GM23248 (cell line): ENCODE measurements around the gene AIFM1. TPM values are rescaled to one million over a fixed set of nuclear protein-coding genes. Genes with fewer than 3 reads are reported as not detected.
A peak's percentile ranks its signal among the peaks of the same experiment; 100 is the strongest.

ENCODE experiments used
- DNase-seq: peaks from one replicate; pipeline ENCODE4 v3.0.0-alpha.2; 2015
- H2AFZ ChIP-seq: fragments of 200-600 bp; sonication (generic); 2 replicates; pipeline ENCODE4 v1.6.1; 2016; ENCODE audit warnings: antibody characterized with exemption
- H3F3A ChIP-seq: fragments of 200-600 bp; sonication (generic); 2 replicates; pipeline ENCODE4 v1.6.1; 2016; ENCODE audit warnings: mild to moderate bottlenecking, antibody characterized with exemption, mixed run types; ENCODE audit not compliant: insufficient read depth
- H3K27ac ChIP-seq: fragments of 200-600 bp; sonication (generic); 2 replicates; pipeline ENCODE4 v1.5.1; 2016; ENCODE audit warnings: mild to moderate bottlenecking
- H3K27me3 ChIP-seq: fragments of 200-600 bp; sonication (generic); replicated peaks from 2 replicates; pipeline ENCODE4 v1.6.1; 2016; ENCODE audit warnings: mild to moderate bottlenecking; ENCODE audit not compliant: insufficient read depth
- H3K36me3 ChIP-seq: fragments of 200-600 bp; sonication (generic); 2 replicates; pipeline ENCODE4 v1.6.1; 2016; ENCODE audit warnings: low read depth, mild to moderate bottlenecking
- H3K4me1 ChIP-seq: fragments of 200-600 bp; sonication (generic); 2 replicates; pipeline ENCODE4 v1.6.1; 2016; ENCODE audit warnings: mild to moderate bottlenecking; ENCODE audit not compliant: insufficient read depth
- H3K4me2 ChIP-seq: fragments of 200-600 bp; sonication (generic); one replicate; pipeline ENCODE4 v1.6.1; 2016; ENCODE audit warnings: mild to moderate bottlenecking; ENCODE audit not compliant: unreplicated experiment
- H3K4me3 ChIP-seq: fragments of 200-600 bp; sonication (generic); 2 replicates; pipeline ENCODE4 v1.5.1; 2016; ENCODE audit warnings: mild to moderate bottlenecking
- H3K79me2 ChIP-seq: fragments of 200-600 bp; sonication (generic); 2 replicates; pipeline ENCODE4 v1.6.1; 2016; ENCODE audit warnings: mild to moderate bottlenecking; ENCODE audit not compliant: insufficient read depth
- H3K9ac ChIP-seq: fragments of 200-600 bp; sonication (generic); 2 replicates; pipeline ENCODE4 v1.6.1; 2016; ENCODE audit warnings: mild to moderate bottlenecking
- H3K9me2 ChIP-seq: fragments of 200-600 bp; sonication (generic); 2 replicates; pipeline ENCODE4 v1.6.1; 2016; ENCODE audit warnings: mixed run types, mild to moderate bottlenecking, moderate library complexity; ENCODE audit not compliant: insufficient read depth
- H3K9me3 ChIP-seq: fragments of 200-600 bp; sonication (generic); one replicate; pipeline ENCODE4 v1.6.1; 2017; ENCODE audit warnings: low read depth
- H4K20me1 ChIP-seq: fragments of 200-600 bp; sonication (generic); 2 replicates; pipeline ENCODE4 v1.6.0; 2016; ENCODE audit not compliant: insufficient read depth
- EZH2 ChIP-seq: fragments of 200-600 bp; sonication (generic); IDR thresholded peaks from 2 replicates; pipeline ENCODE4 v1.6.1; 2018; ENCODE audit warnings: antibody characterized with exemption, mild to moderate bottlenecking; ENCODE audit not compliant: insufficient read depth, poor library complexity, severe bottlenecking
- EZH2phosphoT487 ChIP-seq: fragments of 200-600 bp; sonication (generic); IDR thresholded peaks from 2 replicates; pipeline ENCODE4 v1.6.1; 2018; ENCODE audit warnings: antibody characterized with exemption, moderate library complexity, mild to moderate bottlenecking, low read depth; ENCODE audit not compliant: insufficient read depth
- WGBS, 2 experiments: methylation state at CpG; one replicate each; pipeline ENCODE4 v1.1.6; 2015 to 2017; ENCODE audit warnings: low lambda C conversion rate in 2 of 2, low coverage in 1 of 2; ENCODE audit errors: missing lambda C conversion rate in 2 of 2; 5-methylcytosine and 5-hydroxymethylcytosine counted together
- in situ Hi-C: fragments of 300-500 bp; cut with MboI; formaldehyde crosslinking; loops from 2 replicates; pipeline ENCODE4 v1.15.0; 2020
- polyA plus RNA-seq: library from polyadenylated mRNA; unstranded; fragments of >200 nt; fragmentation: Nextera tagmentation; extraction: Ambion mirVana; gene quantifications from 2 replicates; pipeline ENCODE4 v1.2.1, GENCODE V29; 2016
- total RNA-seq: library from RNA; depleted of rRNA; stranded (reverse); fragments of >200 nt; shearing (Covaris generic); gene quantifications from 2 replicates; pipeline ENCODE4 v1.2.3, GENCODE V29; 2014

The AIFM1 gene
- total and polyA plus RNA-seq, 2 experiments from 2014 or later = 14.6 to 22.5 TPM

GRCh38 chrX:130204647-130205046, 39.0 kb upstream of the AIFM1 start:
- DNase-seq = no peak
- H3K36me3 ChIP-seq = no peaks in the 10 kb centered on the region
- H3K27ac ChIP-seq = no peak overlapping the region
- no peaks in the 10 kb centered on the region for H3K9me3 ChIP-seq
- H3F3A ChIP-seq = no peaks in the 10 kb centered on the region
- no peaks in the 10 kb centered on the region for H3K4me1 ChIP-seq
- in situ Hi-C loops = no loop called here
- no peak overlapping the region for H2AFZ ChIP-seq
- H3K27me3 ChIP-seq = no peaks in the 10 kb centered on the region
- H3K9ac ChIP-seq = no peak overlapping the region
- TF ChIP-seq EZH2 (no peak), EZH2phosphoT487 (no peak)
- 100% methylated on average over 1 of the region's 1 CpG for WGBS, 2 experiments
- no peak overlapping the region for H3K4me3 ChIP-seq
- H3K9me2 ChIP-seq = no peaks in the 10 kb centered on the region
- H3K79me2 ChIP-seq = no peaks in the 10 kb centered on the region
- no peaks in the 10 kb centered on the region for H4K20me1 ChIP-seq
- H3K4me2 ChIP-seq = no peak overlapping the region

GRCh38 chrX:130197464-130197863, 31.8 kb upstream of the AIFM1 start:
- H3K9me3 ChIP-seq = no peaks in the 10 kb centered on the region
- H3F3A ChIP-seq = no peaks in the 10 kb centered on the region
- WGBS, 2 experiments = 8 to 22% methylated on average over 5 of the region's 5 CpGs
- H3K9ac ChIP-seq = no peak overlapping the region
- in situ Hi-C loops = loop anchor here (10.0 to 25.0 kb wide), 2 partner anchors 123 to 260 kb away; no protein-coding TSS in a partner anchor
- no peaks in the 10 kb centered on the region for H3K9me2 ChIP-seq
- H3K27ac ChIP-seq = no peak overlapping the region
- no peak overlapping the region for H2AFZ ChIP-seq
- H3K4me3 ChIP-seq = no peak overlapping the region
- no peak for TF ChIP-seq EZH2phosphoT487
- TF ChIP-seq EZH2 = no peak
- no peaks in the 10 kb centered on the region for H3K4me1 ChIP-seq
- no peaks in the 10 kb centered on the region for H3K27me3 ChIP-seq
- peak; percentile 44 for DNase-seq
- H3K36me3 ChIP-seq = no peaks in the 10 kb centered on the region
- H3K4me2 ChIP-seq = no peak overlapping the region
- H3K79me2 ChIP-seq = no peaks in the 10 kb centered on the region
- H4K20me1 ChIP-seq = no peaks in the 10 kb centered on the region

GRCh38 chrX:130196466-130196865, 30.8 kb upstream of the AIFM1 start:
- H3K4me2 ChIP-seq = no peak overlapping the region
- H4K20me1 ChIP-seq = no peaks in the 10 kb centered on the region
- no peaks in the 10 kb centered on the region for H3F3A ChIP-seq
- WGBS, 2 experiments = 14% methylated on average over 7 of the region's 7 CpGs
- no peaks in the 10 kb centered on the region for H3K36me3 ChIP-seq
- no peaks in the 10 kb centered on the region for H3K9me2 ChIP-seq
- H3K27me3 ChIP-seq = no peaks in the 10 kb centered on the region
- no peak for TF ChIP-seq EZH2phosphoT487
- no peak for TF ChIP-seq EZH2
- H3K4me3 ChIP-seq = no peak overlapping the region
- DNase-seq = peak; percentile 6
- H3K9ac ChIP-seq = no peak overlapping the region
- in situ Hi-C loops = loop anchor here (10.0 to 25.0 kb wide), 2 partner anchors 122 to 259 kb away; no protein-coding TSS in a partner anchor
- no peaks in the 10 kb centered on the region for H3K79me2 ChIP-seq
- no peaks in the 10 kb centered on the region for H3K4me1 ChIP-seq
- no peak overlapping the region for H3K27ac ChIP-seq
- no peaks in the 10 kb centered on the region for H3K9me3 ChIP-seq
- no peak overlapping the region for H2AFZ ChIP-seq

GRCh38 chrX:130190801-130191200, 25.2 kb upstream of the AIFM1 start:
- no peaks in the 10 kb centered on the region for H3K9me2 ChIP-seq
- no peak overlapping the region for H2AFZ ChIP-seq
- no peaks in the 10 kb centered on the region for H3K9me3 ChIP-seq
- no peaks in the 10 kb centered on the region for H3F3A ChIP-seq
- no peaks in the 10 kb centered on the region for H3K36me3 ChIP-seq
- H3K4me2 ChIP-seq = no peak overlapping the region
- no peak for TF ChIP-seq EZH2phosphoT487
- no peak for TF ChIP-seq EZH2
- no peaks in the 10 kb centered on the region for H4K20me1 ChIP-seq
- in situ Hi-C loops = loop anchor here (10.0 to 25.0 kb wide), 2 partner anchors 116 to 254 kb away; no protein-coding TSS in a partner anchor
- 71% methylated on average over 2 of the region's 4 CpGs; no CpG with 5 or more reads in 1 of the 2 experiments for WGBS, 2 experiments
- H3K79me2 ChIP-seq = no peaks in the 10 kb centered on the region
- no peak overlapping the region for H3K4me3 ChIP-seq
- H3K9ac ChIP-seq = no peak overlapping the region
- H3K4me1 ChIP-seq = no peaks in the 10 kb centered on the region
- no peak overlapping the region for H3K27ac ChIP-seq
- DNase-seq = no peak
- H3K27me3 ChIP-seq = no peaks in the 10 kb centered on the region
